H1 (cell line): ENCODE results near the gene MSI2. TPM values are rescaled to one million over a fixed set of nuclear protein-coding genes. Genes with fewer than 3 reads are reported as not detected.

Experiments used
- CTCF ChIA-PET: fragments of 300-600 bp; sonication (Branson Sonifier 250); formaldehyde crosslinking; loops from one replicate; lab custom pipeline; 2021; ENCODE audit not compliant: partially characterized antibody; lab: Charles Lee
- POLR2A ChIA-PET: fragments of 300-600 bp; sonication (Branson Sonifier 250); formaldehyde crosslinking; loops from one replicate; lab custom pipeline; 2021; ENCODE audit warnings: inconsistent platforms; ENCODE audit not compliant: partially characterized antibody; lab: Charles Lee
- DNase-seq, 2 experiments: peaks; one replicate each; pipeline versions ENCODE4 v3.0.0 to v3.0.0-alpha.2; 2010 to 2022; ENCODE audit warnings: low spot score in 2 of 2, low read depth in 1 of 2, mixed read lengths in 1 of 2
- FAIRE-seq: peaks from 2 replicates; lab custom pipeline; 2011; peaks lifted over from hg19 to GRCh38; lab: Jason Lieb, UNC
- H2AFZ ChIP-seq: 2 replicates; pipeline ENCODE4 v1.8.1; 2012; ENCODE audit warnings: low read length, inconsistent platforms
- H2AK5ac ChIP-seq: 2 replicates; pipeline ENCODE4 v1.6.1; 2013; ENCODE audit warnings: low read depth, low read length
- H2BK120ac ChIP-seq: replicated peaks from 2 replicates; pipeline ENCODE3; 2013; ENCODE audit warnings: low read depth, low read length, inconsistent platforms
- H2BK12ac ChIP-seq: 2 replicates; pipeline ENCODE4 v1.6.1; 2013; ENCODE audit warnings: low read depth, low read length
- H2BK15ac ChIP-seq: 2 replicates; pipeline ENCODE4 v1.6.1; 2013; ENCODE audit warnings: low read length
- H2BK20ac ChIP-seq: 2 replicates; pipeline ENCODE4 v1.6.1; 2013; ENCODE audit warnings: low read length
- H2BK5ac ChIP-seq: 2 replicates; pipeline ENCODE4 v1.6.1; 2013; ENCODE audit warnings: low read depth, low read length
- H3K14ac ChIP-seq: 2 replicates; pipeline ENCODE4 v1.6.1; 2013; ENCODE audit warnings: inconsistent platforms; ENCODE audit not compliant: insufficient read length
- H3K18ac ChIP-seq: 2 replicates; pipeline ENCODE4 v1.6.1; 2013; ENCODE audit warnings: low read length; ENCODE audit errors: extremely low read depth
- H3K23ac ChIP-seq: 2 replicates; pipeline ENCODE4 v1.6.1; 2013; ENCODE audit warnings: inconsistent platforms; ENCODE audit not compliant: insufficient read length
- H3K23me2 ChIP-seq: 2 replicates; pipeline ENCODE4 v1.6.1; 2013; ENCODE audit warnings: low read depth, low read length
- H3K27ac ChIP-seq: 2 replicates; pipeline ENCODE4 v1.6.1; 2011; ENCODE audit warnings: low read depth, low read length, inconsistent platforms
- H3K27me3 ChIP-seq, 4 experiments: replicated peaks in 1 of 4; 1 replicate in 1 of 4; 2 replicates in 3 of 4; pipeline versions ENCODE4 v1.6.1 to v1.8.1; 2011 to 2013; ENCODE audit warnings: low read length in 3 of 4, mild to moderate bottlenecking in 3 of 4, inconsistent platforms in 2 of 4, mixed read lengths in 2 of 4, moderate library complexity in 1 of 4; ENCODE audit not compliant: control insufficient read depth in 3 of 4, insufficient read depth in 3 of 4; ENCODE audit errors: extremely low read depth in 1 of 4
- H3K36me3 ChIP-seq, 4 experiments: 2 replicates each; pipeline versions ENCODE4 v1.6.1 to v1.8.1; 2011 to 2013; ENCODE audit warnings: mild to moderate bottlenecking in 4 of 4, low read length in 3 of 4, moderate library complexity in 2 of 4, control low read depth in 1 of 4, inconsistent platforms in 1 of 4; ENCODE audit not compliant: insufficient read depth in 4 of 4, control insufficient read depth in 2 of 4
- H3K4ac ChIP-seq: replicated peaks from 2 replicates; pipeline ENCODE3; 2013; ENCODE audit warnings: low read length, low read depth, mixed read lengths, inconsistent platforms; ENCODE audit not compliant: insufficient read length
- H3K4me1 ChIP-seq, 4 experiments: replicated peaks in 1 of 4; 1 replicate in 1 of 4; 2 replicates in 3 of 4; pipeline versions ENCODE4 v1.6.1 to v1.8.1; 2011 to 2013; ENCODE audit warnings: low read length in 3 of 4, inconsistent platforms in 2 of 4, mixed read lengths in 1 of 4; ENCODE audit not compliant: insufficient read depth in 4 of 4, control insufficient read depth in 3 of 4
- H3K4me2 ChIP-seq, 2 experiments: 2 replicates each; pipeline versions ENCODE4 v1.6.1 to v1.8.1; 2011 to 2013; ENCODE audit warnings: low read depth in 2 of 2, low read length in 2 of 2, control low read depth in 1 of 2, inconsistent platforms in 1 of 2, mild to moderate bottlenecking in 1 of 2; ENCODE audit not compliant: insufficient read depth in 1 of 2
- H3K4me3 ChIP-seq, 4 experiments: fragments of 200-600, 300-600 bp in 1 of 4; sonication (generic), shearing (Covaris generic), sonication (Bioruptor Twin) in 1 of 4; 2 replicates each; pipeline versions ENCODE4 v1.5.1 to v1.8.1; 2011 to 2016; ENCODE audit warnings: low read length in 4 of 4, low read depth in 3 of 4, control low read depth in 2 of 4, inconsistent platforms in 2 of 4, mild to moderate bottlenecking in 2 of 4, mixed read lengths in 1 of 4, moderate library complexity in 1 of 4; ENCODE audit not compliant: insufficient read depth in 2 of 4; ENCODE audit errors: extremely low read depth in 1 of 4
- H3K56ac ChIP-seq: replicated peaks from 2 replicates; pipeline ENCODE3; 2013; ENCODE audit warnings: low read depth, mild to moderate bottlenecking, mixed read lengths, low read length, inconsistent platforms; ENCODE audit not compliant: insufficient read length
- H3K79me1 ChIP-seq: 2 replicates; pipeline ENCODE4 v1.6.1; 2013; ENCODE audit warnings: low read depth, low read length, control low read depth
- H3K79me2 ChIP-seq, 2 experiments: 2 replicates each; pipeline versions ENCODE4 v1.6.1 to v1.8.1; 2012 to 2013; ENCODE audit warnings: low read length in 2 of 2, mild to moderate bottlenecking in 2 of 2, inconsistent platforms in 1 of 2; ENCODE audit not compliant: insufficient read depth in 2 of 2, control insufficient read depth in 1 of 2
- H3K9ac ChIP-seq, 4 experiments: replicated peaks in 1 of 4; 1 replicate in 1 of 4; 2 replicates in 3 of 4; pipeline versions ENCODE4 v1.6.1 to v1.8.1; 2011 to 2013; ENCODE audit warnings: low read depth in 3 of 4, low read length in 3 of 4, control low read depth in 2 of 4, mild to moderate bottlenecking in 2 of 4, moderate library complexity in 2 of 4, inconsistent platforms in 1 of 4; ENCODE audit errors: extremely low read depth in 1 of 4
- H3K9me3 ChIP-seq, 2 experiments: 2 replicates each; pipeline versions ENCODE4 v1.6.1 to v1.8.1; 2012 to 2013; ENCODE audit warnings: mild to moderate bottlenecking in 2 of 2, moderate library complexity in 2 of 2, control low read depth in 1 of 2, inconsistent platforms in 1 of 2, low read depth in 1 of 2, low read length in 1 of 2, mixed read lengths in 1 of 2; ENCODE audit not compliant: insufficient read depth in 2 of 2
- H4K20me1 ChIP-seq, 2 experiments: replicated peaks in 1 of 2; 2 replicates each; pipeline versions ENCODE3 to v1.8.1; 2011 to 2013; ENCODE audit warnings: inconsistent platforms in 2 of 2, low read length in 2 of 2, mild to moderate bottlenecking in 1 of 2; ENCODE audit not compliant: insufficient read depth in 2 of 2, control insufficient read depth in 1 of 2
- H4K5ac ChIP-seq: 2 replicates; pipeline ENCODE4 v1.6.1; 2013; ENCODE audit warnings: low read length, low read depth, mixed read lengths, inconsistent platforms; ENCODE audit not compliant: insufficient read length
- H4K8ac ChIP-seq: 2 replicates; pipeline ENCODE4 v1.8.0; 2013; ENCODE audit warnings: mild to moderate bottlenecking, moderate library complexity, low read length, inconsistent platforms; ENCODE audit not compliant: insufficient read depth; ENCODE audit errors: extremely low read depth
- H4K91ac ChIP-seq: replicated peaks from 2 replicates; pipeline ENCODE3; 2013; ENCODE audit warnings: low read length, mixed read lengths, inconsistent platforms; ENCODE audit not compliant: insufficient read length
- BCL11A ChIP-seq, 2 experiments: IDR thresholded peaks; one replicate each; pipeline ENCODE4 v1.6.1; 2011; ENCODE audit warnings: low read depth in 2 of 2, low read length in 2 of 2, mild to moderate bottlenecking in 2 of 2
- HDAC6 ChIP-seq: IDR thresholded peaks from one replicate; pipeline ENCODE4 v1.7.1; 2012; ENCODE audit warnings: low read depth, mild to moderate bottlenecking, inconsistent platforms, low read length, moderate library complexity
- JUN ChIP-seq: IDR thresholded peaks from 2 replicates; pipeline ENCODE4 v1.6.1; 2011; ENCODE audit warnings: low read depth, mild to moderate bottlenecking, improper control_type of control experiment, low read length
- JUND ChIP-seq: IDR thresholded peaks from 2 replicates; pipeline ENCODE4 v1.6.1; 2011; ENCODE audit warnings: mild to moderate bottlenecking, improper control_type of control experiment, low read length
- MAFK ChIP-seq: IDR thresholded peaks from 2 replicates; pipeline ENCODE4 v1.6.1; 2012; ENCODE audit warnings: low read depth, mild to moderate bottlenecking, improper control_type of control experiment, low read length
- PHF8 ChIP-seq: fragments of 200-600 bp; sonication (generic); conservative IDR thresholded peaks from 2 replicates; pipeline ENCODE4 v1.7.1; 2012; ENCODE audit warnings: low read depth, mild to moderate bottlenecking, inconsistent platforms, low read length, moderate library complexity
- POLR2AphosphoS5 ChIP-seq: IDR thresholded peaks from 2 replicates; pipeline ENCODE4 v1.6.1; 2011; ENCODE audit warnings: low read depth, low read length
- RAD21 ChIP-seq, 2 experiments: IDR thresholded peaks in 1 of 2; conservative IDR thresholded peaks in 1 of 2; 2 replicates each; pipeline ENCODE4 v1.6.1; 2011; ENCODE audit warnings: low read depth in 2 of 2, low read length in 2 of 2, improper control_type of control experiment in 1 of 2, inconsistent platforms in 1 of 2, mild to moderate bottlenecking in 1 of 2, moderate library complexity in 1 of 2
- RXRA ChIP-seq: IDR thresholded peaks from 2 replicates; pipeline ENCODE4 v1.6.1; 2011; ENCODE audit warnings: low read depth, mild to moderate bottlenecking, low read length, moderate library complexity; ENCODE audit not compliant: insufficient read depth
- SIX5 ChIP-seq: IDR thresholded peaks from 2 replicates; pipeline ENCODE4 v1.6.1; 2011; ENCODE audit warnings: mild to moderate bottlenecking, low read depth, low read length
- SP1 ChIP-seq: IDR thresholded peaks from 2 replicates; pipeline ENCODE4 v1.6.1; 2011; ENCODE audit warnings: low read depth, low read length
- SRF ChIP-seq: IDR thresholded peaks from 2 replicates; pipeline ENCODE4 v1.6.1; 2011; ENCODE audit warnings: mild to moderate bottlenecking, low read depth, low read length, moderate library complexity
- TAF7 ChIP-seq: optimal IDR thresholded peaks from 2 replicates; pipeline ENCODE3; 2011; ENCODE audit warnings: low read depth, mild to moderate bottlenecking, inconsistent platforms, low read length, moderate library complexity, borderline replicate concordance
- WGBS, 2 experiments: shearing (Covaris generic) in 1 of 2; methylation state at CpG; one replicate each; pipeline versions ENCODE4 v1.1.6 to v1.1.7; 2013 to 2015; ENCODE audit warnings: low lambda C conversion rate in 2 of 2, mixed read lengths in 2 of 2, inconsistent platforms in 1 of 2, low coverage in 1 of 2, missing lambda C conversion rate in 1 of 2; ENCODE audit not compliant: insufficient replicate concordance in 2 of 2, insufficient coverage in 1 of 2, insufficient read length in 1 of 2; ENCODE audit errors: extremely low coverage in 1 of 2, missing lambda C conversion rate in 1 of 2; 5-methylcytosine and 5-hydroxymethylcytosine counted together
- polyA plus RNA-seq, 7 experiments: library from polyadenylated mRNA; depleted of rRNA in 3 of 7; stranded (reverse) in 5 of 7; unstranded in 2 of 7; fragments of >200 nt in 5 of 7; fragments of 200-250 nt in 2 of 7; gene quantifications; 1 replicate in 5 of 7; 2 replicates in 1 of 7; 4 replicates in 1 of 7; pipeline versions ENCODE4 v1.2.1 to v1.2.3, GENCODE V29; 2011 to 2013; ENCODE audit warnings: missing spikeins in 2 of 7, mixed read lengths in 2 of 7
- total RNA-seq: library from RNA; stranded (reverse); fragmentation: NEBNext Ultra II Directional; extraction: Animal tissue kit (Norgen Biotek cat#: 25700); gene quantifications from 2 replicates; pipeline ENCODE4 v1.2.1, GENCODE V29; 2021

The MSI2 gene
- total and polyA plus RNA-seq, 2 of the 8 experiments (the other 6 are each of a cell fraction or from before 2014, with no cell fraction given), result 36.7 to 80.6 TPM

GRCh38 chr17:57606111-57606875 lies 350.0 kb downstream of the MSI2 start:
- Histone ChIP-seq H3K4me1 (peaks cover 8 to 28% (median 15%) of the 10 kb centered on the region in 4 experiments), H3K27ac (no peak overlapping the region), H4K8ac (no peak overlapping the region), H3K23me2 (no peaks in the 10 kb centered on the region), H4K20me1 (peaks cover 0 to 5% of the 10 kb centered on the region in 2 experiments), H2BK20ac (no peak overlapping the region), H3K4ac (no peak overlapping the region), H3K79me2 (no peaks in the 10 kb centered on the region), H3K4me3 (no peak overlapping the region), H2BK12ac (no peak overlapping the region), H3K9ac (no peak overlapping the region), H3K14ac (no peak overlapping the region), H3K27me3 (no peaks in the 10 kb centered on the region), H3K4me2 (no peak overlapping the region), H4K91ac (no peak overlapping the region), H3K56ac (no peak overlapping the region), H3K79me1 (no peaks in the 10 kb centered on the region), H2BK5ac (no peak overlapping the region), H4K5ac (no peak overlapping the region), H3K9me3 (no peaks in the 10 kb centered on the region), H2BK120ac (no peak overlapping the region), H2AFZ (no peak overlapping the region), H3K18ac (no peak overlapping the region), H3K36me3 (no peaks in the 10 kb centered on the region; a peak in 1 of 8 replicates), H3K23ac (no peak overlapping the region), H2AK5ac (no peak overlapping the region), H2BK15ac (no peak overlapping the region)
- FAIRE-seq, result no peak
- no peak for DNase-seq
- WGBS, 2 experiments, result 91% methylated on average over 6 of the region's 6 CpGs; no CpG with 5 or more reads in 1 of the 2 experiments
- CTCF ChIA-PET, result interaction anchor here (0.8 to 9.0 kb wide), 12 partner anchors 8 to 177 kb away, joined by 3 to 56 read pairs (median 4); no protein-coding TSS in a partner anchor
- POLR2A ChIA-PET, result interaction anchor here (0.6 to 1.2 kb wide), 2 partner anchors 9 to 10 kb away, joined by 3 read pairs; no protein-coding TSS in a partner anchor
- TF ChIP-seq PHF8 (no peak), SP1 (no peak), POLR2AphosphoS5 (no peak), RAD21 (IDR thresholded peaks at IDR 0.05 in 1 of 2, conservative IDR thresholded peaks at IDR 0.05 in 1 of 2; ENCODE audit: low read depth in 2 of 2, low read length in 2 of 2) (no peak), SRF (no peak), SIX5 (no peak), TAF7 (no peak), JUN (no peak), MAFK (no peak), BCL11A (IDR thresholded peaks at IDR 0.05; ENCODE audit: low read depth in 2 of 2, low read length in 2 of 2) (no peak), HDAC6 (no peak), JUND (no peak), RXRA (no peak)
